Uterus (tissue), 2 donors: ENCODE results near the gene RUNX1.

Source experiments
- POLR2A ChIP-seq, 2 donors: fragments of 450-650 bp; IDR thresholded peaks; one replicate each; pipeline ENCODE4 v1.6.1; 2016; ENCODE audit warnings: antibody characterized with exemption in 2 of 2, mild to moderate bottlenecking in 1 of 2, moderate library complexity in 1 of 2
- TF ChIP-seq, protein P1 (sequence below), 4 experiments: fragments of 200-600 bp in 2 of 4; fragments of 450-650 bp in 2 of 4; sonication (generic) in 2 of 4; IDR thresholded peaks; one replicate each; pipeline ENCODE4 v1.5.1; 2016 to 2019; ENCODE audit warnings: antibody characterized with exemption in 4 of 4, mild to moderate bottlenecking in 2 of 4, moderate library complexity in 1 of 4

DNA sequence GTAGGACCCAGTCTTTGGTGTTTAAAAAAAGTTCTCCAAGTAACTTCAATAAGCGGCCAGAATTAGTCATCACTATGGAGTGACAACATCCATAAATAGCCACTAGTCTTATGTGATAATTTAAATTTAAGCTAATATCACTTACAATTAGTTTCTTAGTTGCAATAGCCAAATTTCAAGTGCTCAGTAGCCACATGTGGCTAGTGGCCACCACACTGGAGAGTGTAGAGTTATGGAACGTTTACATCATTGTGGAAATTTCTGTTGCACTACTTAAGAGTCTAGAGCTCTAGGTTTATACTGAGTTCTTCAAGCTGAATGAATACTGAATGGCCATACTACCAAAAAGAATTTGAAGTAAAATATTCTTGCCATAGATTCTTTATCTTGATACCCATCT, 121.1 kb downstream of the RUNX1 start:
- TF ChIP-seq, protein P1, sequence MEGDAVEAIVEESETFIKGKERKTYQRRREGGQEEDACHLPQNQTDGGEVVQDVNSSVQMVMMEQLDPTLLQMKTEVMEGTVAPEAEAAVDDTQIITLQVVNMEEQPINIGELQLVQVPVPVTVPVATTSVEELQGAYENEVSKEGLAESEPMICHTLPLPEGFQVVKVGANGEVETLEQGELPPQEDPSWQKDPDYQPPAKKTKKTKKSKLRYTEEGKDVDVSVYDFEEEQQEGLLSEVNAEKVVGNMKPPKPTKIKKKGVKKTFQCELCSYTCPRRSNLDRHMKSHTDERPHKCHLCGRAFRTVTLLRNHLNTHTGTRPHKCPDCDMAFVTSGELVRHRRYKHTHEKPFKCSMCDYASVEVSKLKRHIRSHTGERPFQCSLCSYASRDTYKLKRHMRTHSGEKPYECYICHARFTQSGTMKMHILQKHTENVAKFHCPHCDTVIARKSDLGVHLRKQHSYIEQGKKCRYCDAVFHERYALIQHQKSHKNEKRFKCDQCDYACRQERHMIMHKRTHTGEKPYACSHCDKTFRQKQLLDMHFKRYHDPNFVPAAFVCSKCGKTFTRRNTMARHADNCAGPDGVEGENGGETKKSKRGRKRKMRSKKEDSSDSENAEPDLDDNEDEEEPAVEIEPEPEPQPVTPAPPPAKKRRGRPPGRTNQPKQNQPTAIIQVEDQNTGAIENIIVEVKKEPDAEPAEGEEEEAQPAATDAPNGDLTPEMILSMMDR (IDR thresholded peaks at IDR 0.05): no peak
- TF ChIP-seq POLR2A (IDR thresholded peaks at IDR 0.05): no peak
